Spleen (tissue), 7 donors: Measurements from ENCODE around the gene PIGH.

Experiments used
- POLR2A ChIP-seq, 3 donors: fragments of 450-650 bp; IDR thresholded peaks; one replicate each; pipeline ENCODE4 v1.5.1; 2017; ENCODE audit warnings: antibody characterized with exemption in 3 of 3, mild to moderate bottlenecking in 1 of 3
- POLR2AphosphoS5 ChIP-seq, 3 donors: sonication (generic); formaldehyde crosslinking; IDR thresholded peaks; one replicate each; pipeline ENCODE4 v1.5.1; 2017; ENCODE audit warnings: antibody characterized with exemption in 3 of 3
- TF ChIP-seq, protein P1 (sequence below), 11 experiments: fragments of 200-600 bp in 7 of 11; fragments of 450-650 bp in 4 of 11; sonication (generic) in 4 of 11; IDR thresholded peaks in 8 of 11; conservative IDR thresholded peaks in 3 of 11; 1 replicate in 7 of 11; 2 replicates in 4 of 11; pipeline versions ENCODE4 v1.4.0 to v1.8.0; 2016 to 2021; ENCODE audit warnings: antibody characterized with exemption in 11 of 11, inconsistent platforms in 4 of 11, mild to moderate bottlenecking in 1 of 11
- donor health status: DM: no; HTN: no; CAD: no; lungs with moderate emphysema.
- donor health status: DM: no; HTN: no; CAD: no.
- donor health status: DM: no; HTN: no; CAD: no.

DNA sequence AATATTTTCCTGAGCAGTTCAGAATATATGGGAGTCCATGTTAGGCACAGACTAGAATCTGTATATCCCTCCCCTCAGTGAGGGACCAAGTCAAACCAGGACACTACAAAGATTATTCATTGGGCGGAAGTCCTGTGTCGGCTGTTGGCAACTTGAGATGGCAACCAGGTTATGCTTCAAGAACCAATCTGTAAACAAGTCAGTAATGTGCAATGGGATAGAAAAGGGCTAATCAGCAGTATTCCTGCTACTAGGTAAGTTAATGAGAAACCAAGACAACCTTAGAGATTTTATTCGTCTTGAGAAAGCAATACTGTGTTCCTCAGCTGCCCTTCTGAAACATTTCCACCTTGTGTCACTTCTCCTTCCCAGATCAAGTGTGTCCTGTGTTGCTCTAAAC lies 46.1 kb upstream of the PIGH start:
- TF ChIP-seq, protein P1, sequence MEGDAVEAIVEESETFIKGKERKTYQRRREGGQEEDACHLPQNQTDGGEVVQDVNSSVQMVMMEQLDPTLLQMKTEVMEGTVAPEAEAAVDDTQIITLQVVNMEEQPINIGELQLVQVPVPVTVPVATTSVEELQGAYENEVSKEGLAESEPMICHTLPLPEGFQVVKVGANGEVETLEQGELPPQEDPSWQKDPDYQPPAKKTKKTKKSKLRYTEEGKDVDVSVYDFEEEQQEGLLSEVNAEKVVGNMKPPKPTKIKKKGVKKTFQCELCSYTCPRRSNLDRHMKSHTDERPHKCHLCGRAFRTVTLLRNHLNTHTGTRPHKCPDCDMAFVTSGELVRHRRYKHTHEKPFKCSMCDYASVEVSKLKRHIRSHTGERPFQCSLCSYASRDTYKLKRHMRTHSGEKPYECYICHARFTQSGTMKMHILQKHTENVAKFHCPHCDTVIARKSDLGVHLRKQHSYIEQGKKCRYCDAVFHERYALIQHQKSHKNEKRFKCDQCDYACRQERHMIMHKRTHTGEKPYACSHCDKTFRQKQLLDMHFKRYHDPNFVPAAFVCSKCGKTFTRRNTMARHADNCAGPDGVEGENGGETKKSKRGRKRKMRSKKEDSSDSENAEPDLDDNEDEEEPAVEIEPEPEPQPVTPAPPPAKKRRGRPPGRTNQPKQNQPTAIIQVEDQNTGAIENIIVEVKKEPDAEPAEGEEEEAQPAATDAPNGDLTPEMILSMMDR (IDR thresholded peaks at IDR 0.05 in 8 of 11, conservative IDR thresholded peaks at IDR 0.05 in 3 of 11): no peak
- no peak for TF ChIP-seq POLR2A (IDR thresholded peaks at IDR 0.05)
- no peak for TF ChIP-seq POLR2AphosphoS5 (IDR thresholded peaks at IDR 0.05)
